ENCODE results near the gene BBOF1.
A peak's percentile ranks its signal among the peaks of the same experiment; 100 is the strongest.

BBOF1 gene

GRCh38 chr14:74109369-74109768, 90.2 kb downstream of the BBOF1 start:
- DNase-seq, result no peak

DNA sequence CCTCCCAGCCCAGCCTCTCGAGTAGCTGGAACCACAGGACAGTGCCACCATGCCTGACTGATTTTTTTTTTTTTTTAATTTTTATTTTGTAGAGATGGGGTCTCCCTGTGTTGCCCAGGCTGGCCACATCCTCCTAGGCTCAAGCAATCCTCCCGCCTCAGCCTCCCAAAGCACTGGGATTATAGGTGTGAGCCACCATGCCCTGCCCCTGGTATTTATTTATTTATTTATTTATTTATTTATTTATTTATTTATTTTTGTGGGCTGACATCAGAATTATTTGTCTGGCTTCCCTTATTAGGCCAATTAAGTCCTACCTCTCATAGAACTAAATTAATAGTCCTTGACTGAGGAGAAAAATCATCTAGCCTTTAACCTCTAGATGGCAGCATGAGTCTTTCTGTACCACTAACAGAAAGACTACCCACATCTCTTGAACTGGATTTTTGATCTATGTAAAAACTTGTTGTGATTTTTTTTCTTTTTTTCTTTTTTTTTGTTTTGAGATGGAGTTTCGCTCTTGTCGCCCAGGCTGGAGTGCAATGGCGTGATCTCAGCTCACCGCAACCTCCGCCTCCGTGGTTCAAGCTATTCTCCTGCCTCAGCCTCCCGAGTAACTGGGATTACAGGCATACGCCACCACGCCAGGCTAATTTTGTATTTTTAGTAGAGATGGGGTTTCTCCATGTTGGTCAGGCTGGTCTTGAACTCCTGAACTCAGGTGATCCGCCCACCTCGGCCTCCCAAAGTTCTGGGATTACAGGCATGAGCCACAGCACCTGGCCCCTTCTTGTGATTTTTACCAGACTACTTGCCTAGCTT, 92.5 kb downstream of the BBOF1 start:
- DNase-seq, result peak; percentile 66 to 76

Measured in inflammatory macrophage (primary cell).